ENCODE data around the gene MAST3. TPM values are rescaled to one million over a fixed set of nuclear protein-coding genes. Genes with fewer than 3 reads are reported as not detected.

Gene MAST3
- total and polyA plus RNA-seq, 2 donors (not counting 1 experiment from before 2014, with no cell fraction given), result 43.5 to 85.5 TPM

- POLR2A ChIA-PET, result interaction anchor here (0.6 to 0.7 kb wide), 2 partner anchors 26 to 136 kb away, joined by 4 read pairs; no protein-coding TSS in a partner anchor
These were observed 57.8 kb downstream of the MAST3 start for GRCh38 chr19:18155095-18156087.

More at GRCh38 chr19:18155095-18156087, 57.8 kb downstream of the MAST3 start:
- no peaks in the 10 kb centered on the region for H3K9me3 Mint-ChIP-seq (ENCODE audit: insufficient read depth)
- no peak for DNase-seq
- TF ChIP-seq CTCF (IDR thresholded peaks at IDR 0.05) (no peak), EZH2 (IDR thresholded peaks at IDR 0.05; ENCODE audit: borderline replicate concordance, insufficient read depth, low read depth, low read length, poor library complexity, severe bottlenecking) (no peak)
- peaks cover 17% of the 10 kb centered on the region for H4K20me1 ChIP-seq (ENCODE audit: control insufficient read depth, insufficient read depth, low read length, poor library complexity, severe bottlenecking)
- no peak overlapping the region for H3K9ac ChIP-seq (ENCODE audit: low read length)
- no peak overlapping the region for H3K27ac ChIP-seq (ENCODE audit: low read length in 2 of 2)
- H3K36me3 ChIP-seq (replicated peaks in 1 of 2; ENCODE audit: control extremely low read depth in 1 of 2, control insufficient read depth in 1 of 2, extremely low read depth in 1 of 2, insufficient read depth in 2 of 2, low read length in 1 of 2), result peaks cover 0 to 4% of the 10 kb centered on the region in 2 experiments
- H3K9me3 ChIP-seq (ENCODE audit: control extremely low read depth in 1 of 3, control insufficient read depth in 2 of 3, insufficient read depth in 1 of 3, low read length in 2 of 3), result no peaks in the 10 kb centered on the region
- H2AFZ ChIP-seq (ENCODE audit: insufficient read depth, low read depth, low read length, poor library complexity, severe bottlenecking), result no peak overlapping the region
- 98% methylated on average over 40 of the region's 43 CpGs for WGBS (ENCODE audit: insufficient coverage)
- H3K4me3 ChIP-seq (ENCODE audit: control extremely low read depth in 1 of 5, extremely low read depth in 1 of 5, insufficient read depth in 1 of 5, low read depth in 2 of 5, low read length in 4 of 5), result no peak overlapping the region
- intact Hi-C loops (cut with micrococcal nuclease), result no loop called here
- H3K27ac Mint-ChIP-seq, result no peak overlapping the region
- ATAC-seq (ENCODE audit: low read depth), result no peak
- H3K27me3 Mint-ChIP-seq, result no peaks in the 10 kb centered on the region
- no peak overlapping the region for H3K4me2 ChIP-seq (replicated peaks; ENCODE audit: low read depth, low read length, poor library complexity, severe bottlenecking)
- H3K4me3 Mint-ChIP-seq, result peak overlapping the region; percentile 47
- H3K4me1 Mint-ChIP-seq, result peaks cover 25% of the 10 kb centered on the region
- H3K27me3 ChIP-seq (replicated peaks in 1 of 4; ENCODE audit: control extremely low read depth in 1 of 4, control insufficient read depth in 3 of 4, insufficient read depth in 4 of 4, low read length in 3 of 4), result no peaks in the 10 kb centered on the region
- H3K4me1 ChIP-seq (ENCODE audit: control insufficient read depth in 2 of 2, insufficient read depth in 2 of 2, low read length in 2 of 2), result peaks cover 15 to 28% of the 10 kb centered on the region in 2 donors
- H3K79me2 ChIP-seq (ENCODE audit: control insufficient read depth, insufficient read depth, low read length), result peaks cover 10% of the 10 kb centered on the region
- CTCF ChIA-PET, result interaction anchor here (0.7 to 1.9 kb wide), 7 partner anchors 8 to 124 kb away, joined by 3 to 8 read pairs (median 3); no protein-coding TSS in a partner anchor
